ENCODE measurements around the gene AHR. TPM values are rescaled to one million over a fixed set of nuclear protein-coding genes. Genes with fewer than 3 reads are reported as not detected.

Gene AHR
- total and polyA plus RNA-seq, 8 donors, result 8.7 to 136 (median 43.1) TPM

- peak in 1 of 2 donors; percentile 71 for DNase-seq
Observed at GRCh38 chr7:17304926-17305325, 6.5 kb downstream of the AHR start.

DNA sequence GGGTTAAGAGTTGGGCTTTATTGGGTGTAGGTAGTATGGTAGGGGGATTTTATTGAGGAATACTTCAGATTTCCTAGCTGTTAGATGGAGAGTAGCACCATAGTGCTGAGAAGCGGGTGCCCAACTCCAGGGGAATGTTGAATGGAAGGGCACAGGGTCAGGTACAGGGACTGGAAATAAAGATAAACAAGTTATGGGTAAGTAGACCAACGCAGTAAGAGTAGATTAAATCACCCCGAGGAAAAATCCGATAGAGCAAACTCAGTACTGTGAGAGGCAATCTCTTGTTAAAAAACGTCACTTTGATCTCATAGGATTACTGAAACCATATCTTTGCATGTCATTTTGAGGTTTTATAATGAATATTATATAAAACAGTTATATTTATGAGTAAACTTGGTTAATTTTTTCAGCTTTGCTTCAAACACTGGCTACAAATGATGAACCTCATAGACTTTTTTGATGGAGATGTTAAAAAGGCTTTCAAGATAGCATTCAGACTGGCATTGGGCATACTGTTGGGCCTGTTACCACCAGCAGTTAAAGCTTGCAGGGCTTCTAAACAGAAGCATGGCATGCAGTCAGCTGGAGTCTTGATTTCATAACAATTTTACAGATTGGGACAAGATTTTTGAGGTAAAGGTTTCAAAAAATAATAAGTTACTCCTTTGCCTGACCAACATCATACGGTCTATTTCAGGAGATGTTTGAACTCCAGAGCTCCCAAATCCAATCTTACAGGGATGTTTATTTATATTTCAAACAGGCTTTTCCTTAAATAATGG is 7.1 kb downstream of the AHR start:
- no peak for TF ChIP-seq EP300 (IDR thresholded peaks at IDR 0.05)
- TF ChIP-seq, protein P1, sequence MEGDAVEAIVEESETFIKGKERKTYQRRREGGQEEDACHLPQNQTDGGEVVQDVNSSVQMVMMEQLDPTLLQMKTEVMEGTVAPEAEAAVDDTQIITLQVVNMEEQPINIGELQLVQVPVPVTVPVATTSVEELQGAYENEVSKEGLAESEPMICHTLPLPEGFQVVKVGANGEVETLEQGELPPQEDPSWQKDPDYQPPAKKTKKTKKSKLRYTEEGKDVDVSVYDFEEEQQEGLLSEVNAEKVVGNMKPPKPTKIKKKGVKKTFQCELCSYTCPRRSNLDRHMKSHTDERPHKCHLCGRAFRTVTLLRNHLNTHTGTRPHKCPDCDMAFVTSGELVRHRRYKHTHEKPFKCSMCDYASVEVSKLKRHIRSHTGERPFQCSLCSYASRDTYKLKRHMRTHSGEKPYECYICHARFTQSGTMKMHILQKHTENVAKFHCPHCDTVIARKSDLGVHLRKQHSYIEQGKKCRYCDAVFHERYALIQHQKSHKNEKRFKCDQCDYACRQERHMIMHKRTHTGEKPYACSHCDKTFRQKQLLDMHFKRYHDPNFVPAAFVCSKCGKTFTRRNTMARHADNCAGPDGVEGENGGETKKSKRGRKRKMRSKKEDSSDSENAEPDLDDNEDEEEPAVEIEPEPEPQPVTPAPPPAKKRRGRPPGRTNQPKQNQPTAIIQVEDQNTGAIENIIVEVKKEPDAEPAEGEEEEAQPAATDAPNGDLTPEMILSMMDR (IDR thresholded peaks at IDR 0.05), result peak in 1 of 7 experiments; percentile 3
- Histone ChIP-seq H3K4me3 (peak overlapping the region in 2 of 4 donors; percentile 21 to 91), H3K27ac (peak overlapping the region; percentile 16 to 99 (median 70)), H3K4me1 (peaks cover 39 to 93% (median 61%) of the 10 kb centered on the region in 4 donors), H3K27me3 (no peaks in the 10 kb centered on the region), H3K36me3 (peaks cover 0 to 7% (median 5%) of the 10 kb centered on the region in 4 donors), H3K9me3 (no peaks in the 10 kb centered on the region)
- no peak for DNase-seq
- WGBS, 5 donors, result 36 to 53% (median 41%) methylated on average over 6 of the region's 6 CpGs
- intact Hi-C loops (cut with DNase I; ENCODE audit: low total_unique reads), result loop anchor here (10.0 kb wide), 1 partner anchor 339 kb away; no protein-coding TSS in a partner anchor

More at GRCh38 chr7:17304926-17305325, 6.5 kb downstream of the AHR start:
- Histone ChIP-seq H3K4me3 (peak overlapping the region in 2 of 4 donors; percentile 21 to 91), H3K9me3 (no peaks in the 10 kb centered on the region), H3K36me3 (peaks cover 0 to under 1% (median under 1%) of the 10 kb centered on the region in 4 donors), H3K4me1 (peaks cover 39 to 89% (median 64%) of the 10 kb centered on the region in 4 donors), H3K27ac (peak overlapping the region in 4 of 5 donors; percentile 16 to 99 (median 82)), H3K27me3 (no peaks in the 10 kb centered on the region)
- TF ChIP-seq, protein P1 (IDR thresholded peaks at IDR 0.05), result peak in 1 of 7 experiments; percentile 4
- TF ChIP-seq EP300 (IDR thresholded peaks at IDR 0.05), result no peak
- TF ChIP-seq POLR2A (IDR thresholded peaks at IDR 0.05), result no peak
- TF ChIP-seq POLR2AphosphoS5 (IDR thresholded peaks at IDR 0.05), result peak in 1 of 3 donors; percentile 61
- intact Hi-C loops (cut with DNase I; ENCODE audit: low total_unique reads), result loop anchor here (10.0 kb wide), 1 partner anchor 340 kb away; no protein-coding TSS in a partner anchor

DNA sequence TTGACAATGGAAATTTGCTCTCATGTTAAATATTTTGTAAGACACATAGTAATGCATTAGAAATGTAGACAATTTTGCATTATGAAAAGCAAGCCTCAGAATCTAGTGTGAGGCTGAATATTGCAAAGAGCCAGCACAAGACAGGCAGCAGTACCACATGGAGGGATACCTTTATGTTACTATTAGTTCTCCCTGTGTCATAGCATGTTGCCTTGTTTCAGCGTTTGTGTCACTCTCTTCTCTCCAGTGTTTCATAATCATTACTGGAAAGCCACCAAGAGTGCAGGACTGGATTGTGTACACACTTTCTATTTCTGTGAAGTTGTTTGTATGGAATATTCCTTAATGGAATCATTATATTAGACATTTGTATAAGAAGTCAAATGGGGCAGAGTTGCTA is 8.5 kb downstream of the AHR start:
- peak in 1 of 2 donors; percentile 32 for DNase-seq
- Histone ChIP-seq H3K4me3 (peak overlapping the region in 2 of 4 donors; percentile 1 to 25), H3K27me3 (no peaks in the 10 kb centered on the region), H3K4me1 (peaks cover 39 to 92% (median 59%) of the 10 kb centered on the region in 4 donors), H3K27ac (peak overlapping the region; percentile 16 to 99 (median 70)), H3K9me3 (no peaks in the 10 kb centered on the region), H3K36me3 (peaks cover 0 to 22% (median 15%) of the 10 kb centered on the region in 4 donors)
- intact Hi-C loops (cut with DNase I; ENCODE audit: low total_unique reads), result loop anchor here (10.0 kb wide), 1 partner anchor 338 kb away; no protein-coding TSS in a partner anchor
- 0 to 8% (median 3%) methylated on average over 1 of the region's 1 CpG for WGBS, 5 donors
- TF ChIP-seq POLR2A (IDR thresholded peaks at IDR 0.05) (no peak), EP300 (IDR thresholded peaks at IDR 0.05) (no peak), POLR2AphosphoS5 (IDR thresholded peaks at IDR 0.05) (peak in 1 of 3 donors; percentile 41)
- TF ChIP-seq, protein P1 (IDR thresholded peaks at IDR 0.05), result no peak

GRCh38 chr7:17307558-17307957 is 9.1 kb downstream of the AHR start:
- H3K4me1 ChIP-seq, result peaks cover 39 to 92% (median 59%) of the 10 kb centered on the region in 4 donors
- no peak for DNase-seq
- H3K27me3 ChIP-seq, result no peaks in the 10 kb centered on the region
- TF ChIP-seq, protein P1 (IDR thresholded peaks at IDR 0.05), result no peak
- TF ChIP-seq EP300 (IDR thresholded peaks at IDR 0.05) (no peak), POLR2AphosphoS5 (IDR thresholded peaks at IDR 0.05) (no peak), POLR2A (IDR thresholded peaks at IDR 0.05) (no peak)
- intact Hi-C loops (cut with DNase I; ENCODE audit: low total_unique reads), result loop anchor here (10.0 kb wide), 1 partner anchor 337 kb away; no protein-coding TSS in a partner anchor
- H3K36me3 ChIP-seq, result peaks cover 3 to 26% (median 17%) of the 10 kb centered on the region in 4 donors
- 37 to 45% (median 38%) methylated on average over 5 of the region's 5 CpGs for WGBS, 5 donors
- H3K4me3 ChIP-seq, result peak overlapping the region in 2 of 4 donors; percentile 1 to 25
- no peaks in the 10 kb centered on the region for H3K9me3 ChIP-seq
- peak overlapping the region; percentile 16 to 99 (median 70) for H3K27ac ChIP-seq

All from stomach (tissue), 9 donors.